M059J (cell line): ENCODE measurements around the gene CEP70. TPM values are rescaled to one million over a fixed set of nuclear protein-coding genes. Genes with fewer than 3 reads are reported as not detected.
"Not testable (repeated sequence)": the region's sequence is repeated elsewhere in the genome, so short reads cannot be mapped to it uniquely, and the experiment has no call there.

Source experiments
- DNase-seq: peaks from one replicate; pipeline ENCODE4 v3.0.0-alpha.2; 2012; ENCODE audit warnings: low read depth
- total RNA-seq: library from RNA; depleted of rRNA; stranded (reverse); fragments of >200 nt; shearing (Covaris generic); gene quantifications from 2 replicates; pipeline ENCODE4 v1.2.3, GENCODE V29; 2014

CEP70 gene
- total RNA-seq, 1 experiment from 2014 or later = 42.4 TPM

- no peak for DNase-seq
Measured at GRCh38 chr3:138593488-138594149, 441 bp downstream of the CEP70 start.

GRCh38 chr3:138591392-138591791 is 2.7 kb downstream of the CEP70 start:
- DNase-seq = no peak

- DNase-seq = no peak
Measured at GRCh38 chr3:138588445-138588844, 5.6 kb downstream of the CEP70 start.

DNA sequence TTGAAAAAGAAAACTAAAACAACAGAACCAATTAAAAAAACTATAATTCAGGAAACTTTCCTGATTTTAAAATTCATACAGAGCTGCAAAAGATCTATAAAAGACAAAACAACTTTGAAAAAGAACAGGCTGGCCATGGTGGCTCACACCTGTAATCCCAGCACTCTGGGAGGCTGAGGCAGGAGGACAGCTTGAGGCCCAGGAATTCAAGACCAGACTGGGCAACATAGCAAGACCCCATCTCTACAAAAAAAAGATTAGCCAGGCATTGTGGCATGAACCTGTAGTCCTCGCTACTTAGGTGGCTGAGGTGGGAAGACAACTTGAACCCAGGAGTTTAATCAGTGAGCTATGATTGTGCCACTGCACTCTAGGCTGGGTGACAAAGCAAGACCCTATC is 6.7 kb downstream of the CEP70 start:
- DNase-seq = no peak

GRCh38 chr3:138578961-138579574 is 15.0 kb downstream of the CEP70 start:
- DNase-seq = no peak

- no peak for DNase-seq
Measured at GRCh38 chr3:138578141-138578540, 15.9 kb downstream of the CEP70 start.

GRCh38 chr3:138573138-138573537 is 20.9 kb downstream of the CEP70 start:
- DNase-seq = no peak

- DNase-seq = not testable (repeated sequence)
Measured at GRCh38 chr3:138569624-138570023, 24.4 kb downstream of the CEP70 start.

- no peak for DNase-seq
Measured at GRCh38 chr3:138569090-138569489, 25.0 kb downstream of the CEP70 start.

GRCh38 chr3:138567403-138567802 is 26.7 kb downstream of the CEP70 start:
- DNase-seq = no peak

DNA sequence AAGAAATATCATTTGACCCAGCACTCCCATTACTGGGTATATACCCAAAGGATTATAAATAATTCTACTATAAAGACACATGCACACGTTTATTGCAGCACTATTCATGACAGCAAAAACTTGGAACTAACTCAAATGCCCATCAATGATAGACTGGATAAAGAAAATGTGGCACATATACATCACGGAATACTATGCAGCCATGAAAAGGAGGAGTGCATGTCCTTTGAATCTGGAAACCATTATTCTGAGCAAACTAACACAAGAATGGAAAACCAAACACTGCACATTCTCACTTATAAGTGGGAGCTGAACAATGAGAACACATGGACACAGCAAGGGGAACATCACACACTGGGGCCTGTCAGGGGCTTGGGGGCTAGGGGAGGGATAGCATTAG is 27.8 kb downstream of the CEP70 start:
- not testable (repeated sequence) for DNase-seq

DNA sequence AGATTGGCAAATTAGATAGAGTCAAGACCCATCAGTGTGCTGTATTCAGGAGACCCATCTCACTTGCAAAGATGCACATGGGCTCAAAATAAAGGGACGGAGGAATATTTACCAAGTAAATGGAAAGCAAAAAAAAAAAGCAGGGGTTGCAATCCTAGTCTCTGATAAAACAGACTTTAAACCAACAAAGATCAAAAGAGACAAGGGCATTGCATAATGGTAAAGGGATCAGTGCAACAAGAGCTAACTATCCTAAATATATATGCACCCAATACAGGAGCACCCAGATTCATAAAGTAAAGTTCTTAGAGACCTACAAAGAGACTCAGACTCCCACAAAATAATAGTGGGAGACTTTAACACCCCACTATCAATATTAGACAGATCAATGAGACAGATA is 31.2 kb downstream of the CEP70 start:
- not testable (repeated sequence) for DNase-seq

GRCh38 chr3:138560501-138560900 is 33.6 kb downstream of the CEP70 start:
- no peak for DNase-seq

DNA sequence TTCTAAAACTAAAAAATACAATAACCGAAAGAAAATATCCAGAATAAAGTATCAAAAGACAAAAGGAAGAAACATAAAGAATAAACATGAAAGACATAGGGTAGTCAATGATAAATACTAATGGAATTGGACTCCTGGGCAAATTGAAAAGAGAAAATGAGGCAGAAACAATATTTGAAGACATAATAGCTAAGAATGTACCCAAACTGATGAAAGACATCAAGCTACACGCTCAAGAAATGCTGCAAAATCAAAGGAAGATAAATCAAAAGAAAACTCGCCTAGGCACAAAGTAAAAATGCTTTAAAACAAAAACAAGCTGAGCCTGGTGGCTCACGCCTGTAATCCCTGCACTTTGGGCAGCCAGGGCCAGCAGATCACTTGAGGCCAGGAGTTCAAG is 34.9 kb downstream of the CEP70 start:
- no peak for DNase-seq

GRCh38 chr3:138554775-138555174 is 39.3 kb downstream of the CEP70 start:
- DNase-seq = not testable (repeated sequence)

- DNase-seq = not testable (repeated sequence)
Measured at GRCh38 chr3:138550958-138551357, 43.1 kb downstream of the CEP70 start.

GRCh38 chr3:138549179-138549977 is 44.7 kb downstream of the CEP70 start:
- DNase-seq = no peak

DNA sequence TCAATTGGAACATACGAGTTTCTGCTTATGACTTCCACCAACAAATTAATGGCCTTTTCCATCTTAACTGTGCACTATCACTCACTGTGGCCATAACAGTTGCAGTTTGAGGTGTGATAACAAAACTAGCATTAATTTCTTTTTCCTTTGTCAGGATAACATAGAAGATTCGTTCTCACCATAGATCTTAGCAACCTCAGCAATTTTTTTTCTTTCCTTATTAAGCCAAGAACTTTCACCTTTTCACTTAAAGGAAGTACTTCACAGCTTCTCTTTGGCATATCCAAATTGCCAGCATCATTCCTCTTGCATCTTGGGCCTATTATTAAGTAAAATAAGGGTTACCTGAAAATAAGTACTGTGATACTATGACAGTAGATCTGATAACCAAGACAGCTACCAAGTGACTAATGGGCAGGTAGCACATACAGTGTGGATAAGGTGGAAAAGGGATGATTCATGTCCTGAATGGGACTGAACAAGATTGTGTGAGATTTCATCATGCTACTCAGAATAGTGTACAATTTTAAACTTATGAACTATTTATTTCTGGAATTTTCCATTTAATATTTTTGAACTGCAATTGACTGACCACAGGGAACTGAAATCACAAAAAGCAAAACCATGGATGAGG is 46.6 kb downstream of the CEP70 start:
- DNase-seq = no peak

GRCh38 chr3:138544546-138544945 is 49.5 kb downstream of the CEP70 start:
- no peak for DNase-seq

DNA sequence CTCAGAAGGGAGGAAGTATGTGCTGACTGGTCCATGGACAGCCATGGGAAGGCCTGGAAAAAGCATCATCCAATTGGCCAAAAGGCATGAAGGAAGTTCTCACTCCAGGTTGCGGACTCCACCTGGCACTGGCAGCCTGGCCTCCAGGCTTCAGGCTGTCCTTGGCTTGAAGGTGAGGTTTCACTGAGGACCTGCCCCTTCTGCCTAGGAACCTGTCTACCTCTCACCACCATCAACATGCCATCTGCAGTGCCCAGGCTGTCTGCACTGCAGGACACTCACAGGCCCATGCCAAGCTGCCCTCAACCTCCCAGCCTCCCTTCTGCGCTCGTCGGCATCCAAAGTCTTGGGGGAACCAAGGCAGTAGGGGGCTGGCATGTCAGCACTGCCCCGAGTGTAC is 51.1 kb downstream of the CEP70 start:
- DNase-seq = no peak

- no peak for DNase-seq
Measured at GRCh38 chr3:138539352-138539751, 54.7 kb downstream of the CEP70 start.

DNA sequence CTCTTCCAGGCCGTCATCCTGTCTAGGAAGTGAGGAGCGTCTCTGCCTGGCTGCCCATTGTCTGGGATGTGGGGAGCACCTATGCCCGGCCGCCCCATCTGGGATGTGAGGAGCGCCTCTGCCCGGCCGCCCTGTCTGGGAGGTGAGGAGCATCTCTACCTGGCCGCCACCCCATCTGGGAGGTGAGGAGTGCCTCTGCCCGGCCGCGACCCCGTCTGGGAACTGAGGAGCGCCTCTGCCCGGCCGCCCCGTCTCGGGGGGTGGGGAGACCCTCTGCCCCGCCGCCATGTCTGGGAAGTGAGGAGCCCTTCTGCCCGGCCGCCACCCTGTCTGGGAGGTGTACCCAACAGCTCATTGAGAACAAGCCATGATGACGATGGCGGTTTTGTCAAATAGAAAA is 72.6 kb downstream of the CEP70 start:
- not testable (repeated sequence) for DNase-seq
